Measurements from ENCODE around the gene MTAP. TPM values are rescaled to one million over a fixed set of nuclear protein-coding genes. Genes with fewer than 3 reads are reported as not detected.
"Not testable (repeated sequence)": the region's sequence is repeated elsewhere in the genome, so short reads cannot be mapped to it uniquely, and the experiment has no call there.

Gene MTAP
- polyA plus RNA-seq, 1 donor from 2014 or later: 19.3 TPM

- Mint-ChIP-seq H3K4me3 (no peak overlapping the region), H3K27me3 (peaks cover 3% of the 10 kb centered on the region), H3K4me1 (no peaks in the 10 kb centered on the region), H3K27ac (no peak overlapping the region), H3K36me3 (no peaks in the 10 kb centered on the region), H3K9me3 (no peaks in the 10 kb centered on the region)
These were observed 139.0 kb downstream of the MTAP start for GRCh38 chr9:21941337-21941995.

- no peaks in the 10 kb centered on the region for H3K9me3 Mint-ChIP-seq
- H3K4me1 Mint-ChIP-seq: no peaks in the 10 kb centered on the region
- H3K27ac Mint-ChIP-seq: no peak overlapping the region
These were observed 141.0 kb downstream of the MTAP start for GRCh38 chr9:21943464-21943863.

GRCh38 chr9:21945606-21946005 is 143.2 kb downstream of the MTAP start:
- H3K27ac Mint-ChIP-seq: no peak overlapping the region
- H3K27me3 Mint-ChIP-seq: peaks cover 3% of the 10 kb centered on the region

More at GRCh38 chr9:21943464-21943863, 141.0 kb downstream of the MTAP start:
- H3K4me3 Mint-ChIP-seq: no peak overlapping the region
- peaks cover 3% of the 10 kb centered on the region for H3K27me3 Mint-ChIP-seq
- H3K36me3 Mint-ChIP-seq: peaks cover 1% of the 10 kb centered on the region

GRCh38 chr9:21958833-21959232 is 156.4 kb downstream of the MTAP start:
- no peak overlapping the region for H3K27ac Mint-ChIP-seq
- no peak overlapping the region for H3K4me3 Mint-ChIP-seq
- H3K27me3 Mint-ChIP-seq: peaks cover 22% of the 10 kb centered on the region

More at GRCh38 chr9:21945606-21946005, 143.2 kb downstream of the MTAP start:
- Mint-ChIP-seq H3K4me1 (no peaks in the 10 kb centered on the region), H3K9me3 (no peaks in the 10 kb centered on the region), H3K36me3 (peaks cover 1% of the 10 kb centered on the region), H3K4me3 (no peak overlapping the region)

GRCh38 chr9:21959268-21959667 is 156.8 kb downstream of the MTAP start:
- not testable (repeated sequence) for H3K27ac Mint-ChIP-seq, H3K4me3 Mint-ChIP-seq, H3K9me3 Mint-ChIP-seq, H3K4me1 Mint-ChIP-seq, H3K36me3 Mint-ChIP-seq
- peaks cover 24% of the 10 kb centered on the region for H3K27me3 Mint-ChIP-seq

More at GRCh38 chr9:21958833-21959232, 156.4 kb downstream of the MTAP start:
- peaks cover 0 to 3% (median 0%) of the 10 kb centered on the region in 3 donors for H3K4me1 Mint-ChIP-seq
- H3K36me3 Mint-ChIP-seq: no peaks in the 10 kb centered on the region
- H3K9me3 Mint-ChIP-seq: peaks cover 0 to 9% (median 6%) of the 10 kb centered on the region in 3 donors

- H3K36me3 Mint-ChIP-seq: no peaks in the 10 kb centered on the region
- H3K27me3 Mint-ChIP-seq: peaks cover 46% of the 10 kb centered on the region
- no peak overlapping the region for H3K27ac Mint-ChIP-seq
- H3K9me3 Mint-ChIP-seq: peaks cover 0 to 12% (median 6%) of the 10 kb centered on the region in 3 donors
- H3K4me1 Mint-ChIP-seq: peaks cover 6 to 13% (median 10%) of the 10 kb centered on the region in 3 donors
- H3K4me3 Mint-ChIP-seq: peak overlapping the region in 1 of 4 donors; percentile 20
These were observed 159.1 kb downstream of the MTAP start for GRCh38 chr9:21961569-21961968.

- Mint-ChIP-seq H3K27ac (peak overlapping the region; percentile 67 to 95 (median 93)), H3K4me3 (peak overlapping the region; percentile 65 to 88 (median 76)), H3K27me3 (peaks cover 74% of the 10 kb centered on the region), H3K36me3 (no peaks in the 10 kb centered on the region), H3K4me1 (peaks cover 9 to 19% (median 10%) of the 10 kb centered on the region in 3 donors), H3K9me3 (peaks cover 7 to 27% (median 10%) of the 10 kb centered on the region in 3 donors)
These were observed 162.5 kb downstream of the MTAP start for GRCh38 chr9:21964925-21965385.

- Mint-ChIP-seq H3K9me3 (peaks cover 10 to 27% (median 11%) of the 10 kb centered on the region in 3 donors), H3K4me1 (peaks cover 10 to 21% (median 11%) of the 10 kb centered on the region in 3 donors), H3K27ac (peak overlapping the region; percentile 67 to 95 (median 93)), H3K36me3 (no peaks in the 10 kb centered on the region), H3K4me3 (peak overlapping the region; percentile 65 to 88 (median 76)), H3K27me3 (peaks cover 79% of the 10 kb centered on the region)
These were observed 163.0 kb downstream of the MTAP start for GRCh38 chr9:21965401-21965951.

GRCh38 chr9:21966140-21966851 is 163.9 kb downstream of the MTAP start:
- H3K9me3 Mint-ChIP-seq: peaks cover 10 to 29% (median 11%) of the 10 kb centered on the region in 3 donors
- peak overlapping the region; percentile 86 to 95 (median 93) for H3K27ac Mint-ChIP-seq
- peaks cover 10 to 21% (median 13%) of the 10 kb centered on the region in 3 donors for H3K4me1 Mint-ChIP-seq
- H3K27me3 Mint-ChIP-seq: peaks cover 84% of the 10 kb centered on the region
- H3K4me3 Mint-ChIP-seq: peak overlapping the region in 2 of 4 donors; percentile 83 to 88
- no peaks in the 10 kb centered on the region for H3K36me3 Mint-ChIP-seq

GRCh38 chr9:21967169-21967568 is 164.7 kb downstream of the MTAP start:
- H3K36me3 Mint-ChIP-seq: no peaks in the 10 kb centered on the region
- peak overlapping the region; percentile 86 to 95 (median 93) for H3K27ac Mint-ChIP-seq

GRCh38 chr9:21967702-21968101 is 165.3 kb downstream of the MTAP start:
- peaks cover 6 to 34% (median 11%) of the 10 kb centered on the region in 3 donors for H3K9me3 Mint-ChIP-seq
- H3K27me3 Mint-ChIP-seq: peaks cover 89% of the 10 kb centered on the region
- H3K4me1 Mint-ChIP-seq: peaks cover 10 to 21% (median 13%) of the 10 kb centered on the region in 3 donors
- H3K36me3 Mint-ChIP-seq: no peaks in the 10 kb centered on the region
- H3K4me3 Mint-ChIP-seq: peak overlapping the region in 2 of 4 donors; percentile 60 to 82
- H3K27ac Mint-ChIP-seq: peak overlapping the region; percentile 86 to 95 (median 93)

More at GRCh38 chr9:21967169-21967568, 164.7 kb downstream of the MTAP start:
- H3K9me3 Mint-ChIP-seq: peaks cover 9 to 35% (median 11%) of the 10 kb centered on the region in 3 donors
- H3K4me1 Mint-ChIP-seq: peaks cover 10 to 21% (median 13%) of the 10 kb centered on the region in 3 donors
- H3K27me3 Mint-ChIP-seq: peaks cover 88% of the 10 kb centered on the region
- peak overlapping the region in 2 of 4 donors; percentile 54 to 82 for H3K4me3 Mint-ChIP-seq

- Mint-ChIP-seq H3K4me1 (peaks cover 12 to 24% (median 16%) of the 10 kb centered on the region in 3 donors), H3K9me3 (peaks cover 4 to 34% (median 14%) of the 10 kb centered on the region in 3 donors)
These were observed 166.0 kb downstream of the MTAP start for GRCh38 chr9:21968331-21969010.

GRCh38 chr9:21969011-21969940 is 166.8 kb downstream of the MTAP start:
- Mint-ChIP-seq H3K9me3 (peaks cover 4 to 32% (median 14%) of the 10 kb centered on the region in 3 donors), H3K36me3 (peaks cover 2% of the 10 kb centered on the region), H3K27me3 (peaks cover 84% of the 10 kb centered on the region), H3K4me1 (peaks cover 13 to 29% (median 18%) of the 10 kb centered on the region in 3 donors), H3K27ac (peak overlapping the region; percentile 90 to 95 (median 93)), H3K4me3 (peak overlapping the region in 3 of 4 donors; percentile 61 to 82 (median 81))

More at GRCh38 chr9:21968331-21969010, 166.0 kb downstream of the MTAP start:
- peak overlapping the region; percentile 90 to 95 (median 93) for H3K27ac Mint-ChIP-seq
- H3K36me3 Mint-ChIP-seq: peaks cover 2% of the 10 kb centered on the region
- H3K27me3 Mint-ChIP-seq: peaks cover 85% of the 10 kb centered on the region
- peak overlapping the region; percentile 3 to 82 (median 65) for H3K4me3 Mint-ChIP-seq
